Activated CD4-positive, alpha-beta memory T cell treated with anti-CD3 and anti-CD28 coated beads, Interleukin-2, amount 10 ng/mL, durations not matched to agents 7 days and 5 days (primary cell): ENCODE data around the gene ARFRP1. TPM values are rescaled to one million over a fixed set of nuclear protein-coding genes. Genes with fewer than 3 reads are reported as not detected.

ENCODE experiments used
- CTCF ChIA-PET: fragments of 350-600 bp; sonication (Branson Sonifier 250); formaldehyde crosslinking; loops from one replicate; lab custom pipeline; 2021; ENCODE audit warnings: antibody characterized with exemption, inconsistent platforms; lab: Charles Lee
- POLR2A ChIA-PET: fragments of 350-600 bp; sonication (Branson Sonifier 250); formaldehyde crosslinking; loops from one replicate; lab custom pipeline; 2021; ENCODE audit warnings: antibody characterized with exemption; lab: Charles Lee
- DNase-seq: peaks from one replicate; pipeline ENCODE4 v3.0.0-alpha.2; 2020
- H3K27ac Mint-ChIP-seq: one replicate; pipeline ENCODE4 v1.8.0; 2021; ENCODE audit warnings: mild to moderate bottlenecking, mixed read lengths
- H3K27me3 Mint-ChIP-seq: one replicate; pipeline ENCODE4 v1.8.0; 2021; ENCODE audit warnings: mixed read lengths
- H3K36me3 Mint-ChIP-seq: one replicate; pipeline ENCODE4 v1.8.0; 2021; ENCODE audit warnings: low read depth, mixed read lengths
- H3K4me1 Mint-ChIP-seq: one replicate; pipeline ENCODE4 v1.8.0; 2021; ENCODE audit warnings: mixed read lengths
- H3K4me3 Mint-ChIP-seq: one replicate; pipeline ENCODE4 v1.8.0; 2021; ENCODE audit warnings: mild to moderate bottlenecking, mixed read lengths
- H3K9me3 Mint-ChIP-seq: one replicate; pipeline ENCODE4 v1.8.0; 2021; ENCODE audit warnings: mixed read lengths
- total RNA-seq, 2 experiments: library from RNA; stranded (reverse); gene quantifications; one replicate each; pipeline ENCODE4 v1.2.3, GENCODE V29; 2021

The ARFRP1 gene, protein sequence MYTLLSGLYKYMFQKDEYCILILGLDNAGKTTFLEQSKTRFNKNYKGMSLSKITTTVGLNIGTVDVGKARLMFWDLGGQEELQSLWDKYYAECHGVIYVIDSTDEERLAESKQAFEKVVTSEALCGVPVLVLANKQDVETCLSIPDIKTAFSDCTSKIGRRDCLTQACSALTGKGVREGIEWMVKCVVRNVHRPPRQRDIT
- 10 to 100 TPM; 52.9 to 53.4 TPM for total RNA-seq

DNA sequence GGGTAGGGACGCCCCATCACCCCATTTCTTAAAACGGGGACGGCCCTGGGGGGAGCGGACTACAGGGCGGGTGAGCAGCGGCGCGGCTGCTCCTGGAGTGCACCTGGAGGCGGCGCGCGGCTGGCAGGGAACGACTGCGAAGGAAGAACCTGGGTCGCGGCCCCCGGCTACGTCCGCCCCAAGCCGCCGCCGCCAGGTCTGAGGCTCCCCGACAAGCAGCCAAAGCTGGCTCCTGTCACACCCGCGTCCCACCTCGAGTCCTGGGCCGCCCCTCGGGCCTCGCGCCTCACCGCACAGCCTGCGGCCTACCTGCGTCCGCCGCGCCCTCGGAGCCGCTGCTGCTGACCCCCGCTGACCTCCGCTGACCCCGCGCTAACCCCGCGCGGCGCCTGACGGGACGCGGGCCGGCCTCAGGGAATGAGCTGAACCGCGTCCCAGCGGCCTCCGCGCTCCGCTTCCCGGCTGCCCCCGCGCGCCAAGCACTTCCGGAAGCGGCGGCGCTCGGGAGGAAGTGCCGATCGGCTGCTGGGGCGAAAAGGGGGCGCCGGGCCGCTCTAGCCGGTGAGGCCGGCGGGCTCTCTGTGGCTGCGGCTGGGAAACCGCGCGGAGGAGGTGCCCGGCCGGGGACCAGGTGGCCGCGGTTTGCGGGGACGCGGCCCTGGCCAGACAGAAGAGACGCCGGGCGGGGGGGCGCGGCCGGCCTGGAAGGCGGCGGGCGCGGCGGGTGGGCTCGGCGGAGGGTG, at the start of gene ARFRP1, which contains the start of gene ZGPAT:
ARFRP1 (minus strand) TSS at position 419 of the 743 bp plus-strand sequence. CDS start 885 bp downstream, outside the sequence.
ZGPAT (plus strand) TSS at position 482 of the 743 bp plus-strand sequence. CDS start 542 bp downstream, outside the sequence.
- peaks cover 59% of the 10 kb centered on the region for H3K4me1 Mint-ChIP-seq
- H3K36me3 Mint-ChIP-seq = peaks cover 58% of the 10 kb centered on the region
- H3K27me3 Mint-ChIP-seq = no peaks in the 10 kb centered on the region
- ChIA-PET CTCF (interaction anchor here (0.7 to 3.0 kb wide), 23 partner anchors 12 to 331 kb away, joined by 3 to 35 read pairs (median 4); partner anchors contain the start of genes LIME1, PRPF6, PTK6 and SAMD10), POLR2A (interaction anchor here (0.6 to 9.3 kb wide), 22 partner anchors 9 to 261 kb away, joined by 3 to 120 read pairs (median 4); partner anchors contain the start of genes LIME1, RTEL1, SLC2A4RG and TNFRSF6B)
- DNase-seq = peak; percentile 93
- H3K4me3 Mint-ChIP-seq = peak within 1 kb of the TSS; percentile 90
- H3K9me3 Mint-ChIP-seq = peaks cover 3% of the 10 kb centered on the region
- peak within 1 kb of the TSS; percentile 87 for H3K27ac Mint-ChIP-seq

DNA sequence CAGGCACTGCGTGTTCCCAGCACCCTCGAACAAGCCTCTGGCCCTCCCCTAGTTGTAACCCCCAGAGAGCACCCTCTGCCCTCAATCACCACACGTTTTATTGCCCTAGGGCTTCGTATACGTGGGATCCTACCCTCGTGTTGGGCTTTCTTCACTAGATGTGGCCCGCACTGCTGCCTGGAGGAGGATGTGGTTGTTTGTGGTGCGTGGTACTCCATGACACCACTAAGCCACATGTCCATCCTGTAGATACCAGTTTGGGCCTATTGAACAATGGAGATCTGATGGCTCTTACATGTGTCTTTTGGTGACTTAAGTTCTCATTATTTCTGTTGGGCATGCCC, 48.8 kb upstream of the ARFRP1 start:
- Mint-ChIP-seq H3K4me3 (no peak overlapping the region), H3K27me3 (peaks cover 17% of the 10 kb centered on the region), H3K36me3 (no peaks in the 10 kb centered on the region), H3K27ac (no peak overlapping the region), H3K9me3 (no peaks in the 10 kb centered on the region), H3K4me1 (peaks cover 27% of the 10 kb centered on the region)
- ChIA-PET POLR2A (no interaction called here), CTCF (no interaction called here)
- peak; percentile 79 for DNase-seq

- POLR2A ChIA-PET = interaction anchor here (0.6 kb wide), 1 partner anchor 140 kb away, joined by 3 read pairs; no protein-coding TSS in a partner anchor
- H3K36me3 Mint-ChIP-seq = no peaks in the 10 kb centered on the region
- no peaks in the 10 kb centered on the region for H3K9me3 Mint-ChIP-seq
- no peak overlapping the region for H3K4me3 Mint-ChIP-seq
- peaks cover 16% of the 10 kb centered on the region for H3K27me3 Mint-ChIP-seq
- H3K27ac Mint-ChIP-seq = no peak overlapping the region
- no peak for DNase-seq
- CTCF ChIA-PET = interaction anchor here (1.6 kb wide), 1 partner anchor 30 kb away, joined by 5 read pairs; no protein-coding TSS in a partner anchor
- H3K4me1 Mint-ChIP-seq = peaks cover 30% of the 10 kb centered on the region
Observed at GRCh38 chr20:63755933-63756647, 48.3 kb upstream of the ARFRP1 start.

- ChIA-PET CTCF (no interaction called here), POLR2A (no interaction called here)
- Mint-ChIP-seq H3K9me3 (no peaks in the 10 kb centered on the region), H3K36me3 (no peaks in the 10 kb centered on the region), H3K4me1 (peaks cover 41% of the 10 kb centered on the region), H3K27ac (no peak overlapping the region), H3K4me3 (no peak overlapping the region), H3K27me3 (peaks cover 8% of the 10 kb centered on the region)
- no peak for DNase-seq
Observed at GRCh38 chr20:63754008-63754407, 46.2 kb upstream of the ARFRP1 start.

DNA sequence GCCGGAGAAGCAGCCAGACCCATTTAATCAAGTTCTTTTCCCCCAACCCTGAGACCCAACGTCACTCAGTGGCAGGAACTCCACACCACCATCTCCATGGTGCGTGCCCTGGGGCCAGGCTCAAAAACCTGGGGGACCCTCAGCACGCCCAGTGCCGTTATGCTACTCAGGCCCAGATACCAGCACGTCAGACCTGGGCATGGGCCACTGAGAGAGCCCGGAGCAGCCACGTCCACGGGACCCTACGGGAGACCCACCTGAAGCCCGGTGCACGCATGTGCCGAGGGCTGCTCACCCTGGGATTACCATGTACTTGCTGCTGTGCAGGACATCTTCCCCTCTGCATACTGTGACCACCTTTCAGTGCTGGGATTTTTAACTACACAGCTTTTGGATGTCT, 45.6 kb upstream of the ARFRP1 start:
- peaks cover 41% of the 10 kb centered on the region for H3K4me1 Mint-ChIP-seq
- H3K27me3 Mint-ChIP-seq = peaks cover 7% of the 10 kb centered on the region
- no peaks in the 10 kb centered on the region for H3K36me3 Mint-ChIP-seq
- no peak for DNase-seq
- H3K9me3 Mint-ChIP-seq = no peaks in the 10 kb centered on the region
- CTCF ChIA-PET = no interaction called here
- H3K4me3 Mint-ChIP-seq = no peak overlapping the region
- POLR2A ChIA-PET = no interaction called here
- no peak overlapping the region for H3K27ac Mint-ChIP-seq

DNA sequence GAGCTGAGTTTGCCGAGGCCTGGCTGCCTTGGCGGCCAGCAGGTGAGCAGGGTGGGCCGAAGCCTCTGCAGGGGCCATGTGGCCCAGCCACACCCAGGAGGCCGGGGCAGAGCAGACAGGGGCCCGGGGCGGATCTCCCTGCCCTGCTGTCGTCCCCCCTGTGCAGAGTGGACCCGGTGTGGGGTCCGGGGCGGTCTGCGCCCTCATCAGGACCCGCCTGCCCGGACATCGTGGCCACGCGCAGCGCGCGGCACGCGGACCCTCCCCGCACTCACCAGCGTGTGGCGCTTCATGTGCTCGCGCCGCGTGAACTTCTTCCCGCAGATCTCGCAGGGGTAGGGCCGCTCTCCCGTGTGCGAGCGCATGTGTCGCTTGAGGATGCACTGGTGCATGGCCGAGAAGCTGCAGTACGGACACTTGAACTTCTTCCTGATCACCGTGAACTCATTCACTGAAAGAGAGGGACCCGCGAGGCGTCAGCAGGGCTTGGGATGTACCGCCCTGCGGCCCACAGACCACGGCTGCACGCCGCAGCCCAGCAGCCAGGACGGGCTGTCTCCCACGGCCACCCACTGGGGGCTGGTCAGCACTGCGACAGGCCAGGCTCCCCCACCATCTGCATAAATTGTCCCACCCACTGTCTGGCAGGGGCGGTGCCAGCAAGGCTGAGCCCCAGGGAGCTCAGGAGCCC, 44.8 kb upstream of the ARFRP1 start:
- no peaks in the 10 kb centered on the region for H3K9me3 Mint-ChIP-seq
- no peak overlapping the region for H3K27ac Mint-ChIP-seq
- no peak overlapping the region for H3K4me3 Mint-ChIP-seq
- DNase-seq = no peak
- ChIA-PET CTCF (no interaction called here), POLR2A (no interaction called here)
- H3K36me3 Mint-ChIP-seq = no peaks in the 10 kb centered on the region
- H3K4me1 Mint-ChIP-seq = peaks cover 38% of the 10 kb centered on the region
- peaks cover 3% of the 10 kb centered on the region for H3K27me3 Mint-ChIP-seq

GRCh38 chr20:63751471-63752271, 43.9 kb upstream of the ARFRP1 start:
- Mint-ChIP-seq H3K27me3 (peaks cover 3% of the 10 kb centered on the region), H3K36me3 (no peaks in the 10 kb centered on the region), H3K4me1 (peaks cover 29% of the 10 kb centered on the region), H3K27ac (peak overlapping the region; percentile 87), H3K9me3 (no peaks in the 10 kb centered on the region), H3K4me3 (peak overlapping the region; percentile 51)
- ChIA-PET CTCF (interaction anchor here (1.4 kb wide), 1 partner anchor 109 kb away, joined by 6 read pairs; no protein-coding TSS in a partner anchor), POLR2A (interaction anchor here (0.9 to 2.8 kb wide), 5 partner anchors 9 to 112 kb away, joined by 4 to 30 read pairs (median 8); partner anchors contain the start of genes ARFRP1, LIME1 and ZGPAT)
- DNase-seq = peak; percentile 44

DNA sequence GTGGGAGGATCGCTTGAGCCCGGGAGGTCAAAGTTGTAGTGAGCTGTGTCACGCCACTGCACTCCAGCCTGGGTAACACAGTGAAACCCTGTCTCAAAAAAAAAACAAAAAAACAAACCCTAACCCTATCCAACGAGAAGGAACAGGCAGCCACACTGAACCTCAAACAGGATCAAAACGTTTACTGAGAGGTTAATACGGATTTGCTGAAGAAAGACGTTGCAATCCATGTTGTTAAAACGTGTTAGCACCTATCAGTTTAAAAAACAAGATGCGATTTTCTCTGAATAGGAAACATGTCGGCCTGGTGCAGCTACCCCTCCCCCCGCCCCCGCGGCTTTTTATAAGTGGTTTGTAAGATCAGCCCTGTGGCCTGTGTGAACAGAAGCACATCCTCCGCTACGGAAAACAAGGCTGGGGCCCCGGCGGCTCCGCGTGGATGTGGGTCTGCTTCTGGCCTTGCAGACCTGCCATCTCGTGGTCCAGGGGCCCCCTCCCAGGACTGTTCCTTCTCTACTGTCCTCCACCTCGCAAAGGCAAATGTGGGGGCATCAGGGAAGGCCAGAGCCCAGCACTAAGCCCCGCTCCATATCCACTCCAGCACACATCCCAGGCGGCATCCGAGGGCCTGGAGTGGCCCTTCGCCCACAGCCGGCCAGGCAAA, 43.2 kb upstream of the ARFRP1 start:
- Mint-ChIP-seq H3K4me1 (peaks cover 22% of the 10 kb centered on the region), H3K4me3 (peak overlapping the region; percentile 51), H3K27ac (peak overlapping the region; percentile 87), H3K27me3 (peaks cover 3% of the 10 kb centered on the region), H3K36me3 (no peaks in the 10 kb centered on the region), H3K9me3 (no peaks in the 10 kb centered on the region)
- ChIA-PET CTCF (interaction anchor here (1.1 to 1.4 kb wide), 5 partner anchors 10 to 109 kb away, joined by 3 to 6 read pairs (median 3); partner anchors contain the start of genes ARFRP1, LIME1 and ZGPAT), POLR2A (interaction anchor here (0.6 to 2.8 kb wide), 8 partner anchors 8 to 224 kb away, joined by 3 to 30 read pairs (median 4); partner anchors contain the start of genes ARFRP1, LIME1 and ZGPAT)
- DNase-seq = peak; percentile 75

GRCh38 chr20:63749597-63750508, 42.1 kb upstream of the ARFRP1 start:
- H3K9me3 Mint-ChIP-seq = no peaks in the 10 kb centered on the region
- no peaks in the 10 kb centered on the region for H3K27me3 Mint-ChIP-seq
- CTCF ChIA-PET = interaction anchor here (0.9 to 1.4 kb wide), 6 partner anchors 9 to 108 kb away, joined by 3 to 6 read pairs (median 3); partner anchors contain the start of genes ARFRP1, LIME1 and ZGPAT
- no peak overlapping the region for H3K4me3 Mint-ChIP-seq
- DNase-seq = no peak
- H3K4me1 Mint-ChIP-seq = peaks cover 18% of the 10 kb centered on the region
- POLR2A ChIA-PET = interaction anchor here (0.7 to 2.8 kb wide), 5 partner anchors 9 to 293 kb away, joined by 3 to 30 read pairs (median 8); partner anchors contain the start of genes ARFRP1, LIME1 and ZGPAT
- H3K36me3 Mint-ChIP-seq = no peaks in the 10 kb centered on the region
- H3K27ac Mint-ChIP-seq = peak overlapping the region; percentile 87

DNA sequence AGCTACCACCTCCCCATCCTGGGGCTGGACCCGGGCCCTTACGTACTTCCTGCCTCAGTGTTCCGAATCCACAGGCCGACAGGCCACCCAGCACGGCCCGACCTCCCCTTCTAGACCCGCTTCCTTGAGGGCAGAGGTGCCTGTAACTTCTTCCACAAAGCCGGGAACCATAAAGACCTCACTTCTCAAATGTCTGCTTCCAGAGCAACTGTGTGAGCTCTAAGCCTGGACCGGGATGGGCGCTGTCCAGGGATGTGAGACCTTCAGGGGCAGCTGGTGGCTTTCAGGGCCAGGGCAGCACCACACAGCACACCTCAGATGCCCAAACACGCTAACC, 41.1 kb upstream of the ARFRP1 start:
- Mint-ChIP-seq H3K4me3 (no peak overlapping the region), H3K27ac (no peak overlapping the region), H3K36me3 (no peaks in the 10 kb centered on the region), H3K4me1 (peaks cover 18% of the 10 kb centered on the region), H3K27me3 (no peaks in the 10 kb centered on the region), H3K9me3 (no peaks in the 10 kb centered on the region)
- ChIA-PET CTCF (interaction anchor here (0.6 to 0.9 kb wide), 2 partner anchors 15 to 41 kb away, joined by 3 read pairs; partner anchors contain the start of genes ARFRP1 and ZGPAT), POLR2A (interaction anchor here (2.8 kb wide), 1 partner anchor 8 kb away, joined by 30 read pairs; no protein-coding TSS in a partner anchor)
- DNase-seq = no peak
